Measurements from ENCODE around the gene LBX2. TPM values are rescaled to one million over a fixed set of nuclear protein-coding genes. Genes with fewer than 3 reads are reported as not detected.

Gene LBX2
- polyA plus RNA-seq, 1 donor (not counting 4 experiments of a cell fraction or from before 2014, with no cell fraction given), result 0.09 TPM

- dilution Hi-C loops (cut with MboI; ENCODE audit: extremely low pct_ligation_motif_present, low sequenced_read_pairs), result no loop called here
- Histone ChIP-seq H3K36me3 (ENCODE audit: control insufficient read depth in 2 of 2, extremely low read depth in 1 of 2, insufficient read depth in 2 of 2, low read length in 2 of 2) (peaks cover 28 to 33% of the 10 kb centered on the region in 2 experiments), H2AFZ (ENCODE audit: control insufficient read depth, low read length) (no peak overlapping the region), H3K4me1 (ENCODE audit: control insufficient read depth, extremely low read depth, insufficient read depth, low read length) (peaks cover 18% of the 10 kb centered on the region), H3K4me3 (ENCODE audit: control insufficient read depth in 2 of 3, extremely low read depth in 1 of 3, insufficient read depth in 2 of 3, low read depth in 1 of 3, low read length in 3 of 3) (no peak overlapping the region), H3K9me3 (ENCODE audit: control insufficient read depth, low read depth, low read length) (no peaks in the 10 kb centered on the region), H3K27ac (ENCODE audit: control insufficient read depth, insufficient read depth, low read length) (no peak overlapping the region), H3K4me2 (ENCODE audit: control insufficient read depth, extremely low read depth, insufficient read depth, low read depth, low read length) (no peak overlapping the region), H3K79me2 (ENCODE audit: control insufficient read depth, insufficient read depth, low read length) (no peaks in the 10 kb centered on the region), H3K9me1 (ENCODE audit: control insufficient read depth, extremely low read depth, insufficient read depth, low read length) (no peaks in the 10 kb centered on the region), H3K9ac (ENCODE audit: control insufficient read depth, extremely low read depth, insufficient read depth, low read length) (no peak overlapping the region), H4K20me1 (ENCODE audit: control insufficient read depth, extremely low read depth, insufficient read depth, low read length) (no peaks in the 10 kb centered on the region), H3K27me3 (ENCODE audit: control insufficient read depth, extremely low read depth, insufficient read depth, low read length) (peaks cover 29% of the 10 kb centered on the region)
- TF ChIP-seq EZH2 (IDR thresholded peaks at IDR 0.05; ENCODE audit: low read length) (no peak), CTCF (optimal IDR thresholded peaks at IDR 0.05 in 1 of 3, IDR thresholded peaks at IDR 0.05 in 1 of 3, conservative IDR thresholded peaks at IDR 0.05 in 1 of 3; ENCODE audit: extremely low read depth in 1 of 3, insufficient read depth in 2 of 3, low read length in 3 of 3) (no peak)
- no peak for DNase-seq (ENCODE audit: low read depth, low spot score)
- no peak for FAIRE-seq
These were observed 4.0 kb downstream of the LBX2 start for GRCh38 chr2:74495440-74495839.

GRCh38 chr2:74493546-74493945, 5.9 kb downstream of the LBX2 start:
- Histone ChIP-seq H3K27me3 (ENCODE audit: control insufficient read depth, extremely low read depth, insufficient read depth, low read length) (peaks cover 12% of the 10 kb centered on the region), H3K9ac (ENCODE audit: control insufficient read depth, extremely low read depth, insufficient read depth, low read length) (no peak overlapping the region)

More at GRCh38 chr2:74493546-74493945, 5.9 kb downstream of the LBX2 start:
- no peak overlapping the region for H3K27ac ChIP-seq (ENCODE audit: control insufficient read depth, insufficient read depth, low read length)
- no peak for FAIRE-seq
- H3K9me1 ChIP-seq (ENCODE audit: control insufficient read depth, extremely low read depth, insufficient read depth, low read length), result no peaks in the 10 kb centered on the region
- no peak overlapping the region for H3K4me3 ChIP-seq (ENCODE audit: control insufficient read depth in 2 of 3, extremely low read depth in 1 of 3, insufficient read depth in 2 of 3, low read depth in 1 of 3, low read length in 3 of 3)
- TF ChIP-seq CTCF (optimal IDR thresholded peaks at IDR 0.05 in 1 of 3, IDR thresholded peaks at IDR 0.05 in 1 of 3, conservative IDR thresholded peaks at IDR 0.05 in 1 of 3; ENCODE audit: extremely low read depth in 1 of 3, insufficient read depth in 2 of 3, low read length in 3 of 3) (no peak), EZH2 (IDR thresholded peaks at IDR 0.05; ENCODE audit: low read length) (no peak)
- no peak overlapping the region for H3K4me2 ChIP-seq (ENCODE audit: control insufficient read depth, extremely low read depth, insufficient read depth, low read depth, low read length)
- DNase-seq (ENCODE audit: low read depth, low spot score), result no peak
- H3K36me3 ChIP-seq (ENCODE audit: control insufficient read depth in 2 of 2, extremely low read depth in 1 of 2, insufficient read depth in 2 of 2, low read length in 2 of 2), result peaks cover 32 to 38% of the 10 kb centered on the region in 2 experiments
- H4K20me1 ChIP-seq (ENCODE audit: control insufficient read depth, extremely low read depth, insufficient read depth, low read length), result no peaks in the 10 kb centered on the region
- peaks cover 4% of the 10 kb centered on the region for H3K79me2 ChIP-seq (ENCODE audit: control insufficient read depth, insufficient read depth, low read length)
- dilution Hi-C loops (cut with MboI; ENCODE audit: extremely low pct_ligation_motif_present, low sequenced_read_pairs), result no loop called here
- H3K4me1 ChIP-seq (ENCODE audit: control insufficient read depth, extremely low read depth, insufficient read depth, low read length), result peaks cover 13% of the 10 kb centered on the region
- no peaks in the 10 kb centered on the region for H3K9me3 ChIP-seq (ENCODE audit: control insufficient read depth, low read depth, low read length)
- H2AFZ ChIP-seq (ENCODE audit: control insufficient read depth, low read length), result no peak overlapping the region

Measured in keratinocyte (primary cell).